ENCODE results near the gene PI16.

GRCh38 chr6:36915599-36915998, 38.9 kb upstream of the PI16 start:
- no peak for TF ChIP-seq CTCF (IDR thresholded peaks at IDR 0.05; ENCODE audit: poor library complexity, severe bottlenecking)
- no peak for TF ChIP-seq POLR2AphosphoS5 (IDR thresholded peaks at IDR 0.05)
- no peak for TF ChIP-seq SMC3 (conservative IDR thresholded peaks at IDR 0.05; ENCODE audit: poor library complexity)
- no peak for TF ChIP-seq TAF1 (IDR thresholded peaks at IDR 0.05; ENCODE audit: low read depth)
- no peak for TF ChIP-seq EP300 (conservative IDR thresholded peaks at IDR 0.05; ENCODE audit: poor library complexity, severe bottlenecking)
- TF ChIP-seq EZH2 (IDR thresholded peaks at IDR 0.05; ENCODE audit: borderline replicate concordance, insufficient read depth, low read length, poor library complexity, severe bottlenecking), result no peak
- TF ChIP-seq REST (IDR thresholded peaks at IDR 0.05; ENCODE audit: borderline replicate concordance), result no peak
- no peak for TF ChIP-seq RAD21 (conservative IDR thresholded peaks at IDR 0.05)

Measured in neural cell (in vitro differentiated cells).